HG03439 (cell line): ENCODE data around the gene SLC13A2.

Source experiments
- ATAC-seq: cut with Tn5 transposase; IDR thresholded peaks from one replicate; pipeline ENCODE4 v1.9.1; 2021; ENCODE audit warnings: mild to moderate bottlenecking, moderate library complexity; ENCODE audit not compliant: unreplicated experiment

SLC13A2 gene

DNA sequence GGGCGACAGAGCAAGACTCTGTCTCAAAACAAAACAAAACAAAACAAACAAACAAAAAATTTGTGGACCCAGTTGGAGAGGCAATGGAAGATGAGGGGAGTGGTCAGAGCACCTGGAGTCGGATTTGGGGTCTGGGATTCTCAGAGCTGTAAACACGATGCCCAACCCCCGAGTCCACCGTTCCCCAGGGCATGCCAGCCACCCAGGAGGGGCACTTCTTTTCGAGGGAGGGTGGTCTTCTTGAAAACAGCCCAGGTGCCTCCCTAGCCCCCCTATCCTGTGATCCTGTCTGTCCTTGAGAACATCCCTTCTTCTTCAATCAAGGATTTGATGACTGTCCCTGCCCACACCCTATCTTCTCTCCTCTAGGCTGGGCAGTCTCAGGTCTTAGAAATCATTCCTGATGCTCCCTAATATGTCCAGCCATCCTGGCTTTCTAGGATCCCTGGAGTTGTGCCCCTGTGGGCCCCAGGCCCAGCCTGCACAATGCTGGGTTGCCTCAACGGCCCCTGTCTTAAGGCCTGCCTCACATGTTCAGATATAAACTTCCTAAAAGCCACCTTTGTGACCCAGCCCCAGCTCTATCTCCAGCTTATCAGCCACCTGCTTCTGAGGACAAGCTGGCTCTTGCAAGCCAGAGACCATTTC lies 3.1 kb upstream of the SLC13A2 start:
- ATAC-seq: no peak

DNA sequence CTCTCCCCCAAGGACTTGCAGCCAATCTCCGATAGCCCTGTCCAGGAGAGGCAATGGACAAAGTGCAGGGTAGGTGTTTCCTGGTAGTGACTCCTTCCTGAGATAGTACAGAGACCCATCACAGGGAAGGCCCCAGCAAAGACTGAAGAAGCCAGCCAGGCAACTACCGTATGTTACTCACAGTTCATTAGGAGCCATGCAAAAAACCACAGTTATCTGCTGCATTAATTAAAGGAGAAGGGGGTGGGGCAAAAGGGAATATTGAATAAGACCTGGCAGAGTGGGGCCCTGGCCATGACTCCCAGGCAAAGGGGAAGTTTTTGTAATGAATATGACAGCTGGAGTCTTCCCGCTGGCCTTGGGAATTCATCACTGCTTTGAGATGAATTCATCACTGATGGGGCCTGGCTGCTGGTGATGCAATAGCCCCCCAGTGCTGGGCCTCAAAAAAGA lies 2.5 kb upstream of the SLC13A2 start:
- no peak for ATAC-seq

DNA sequence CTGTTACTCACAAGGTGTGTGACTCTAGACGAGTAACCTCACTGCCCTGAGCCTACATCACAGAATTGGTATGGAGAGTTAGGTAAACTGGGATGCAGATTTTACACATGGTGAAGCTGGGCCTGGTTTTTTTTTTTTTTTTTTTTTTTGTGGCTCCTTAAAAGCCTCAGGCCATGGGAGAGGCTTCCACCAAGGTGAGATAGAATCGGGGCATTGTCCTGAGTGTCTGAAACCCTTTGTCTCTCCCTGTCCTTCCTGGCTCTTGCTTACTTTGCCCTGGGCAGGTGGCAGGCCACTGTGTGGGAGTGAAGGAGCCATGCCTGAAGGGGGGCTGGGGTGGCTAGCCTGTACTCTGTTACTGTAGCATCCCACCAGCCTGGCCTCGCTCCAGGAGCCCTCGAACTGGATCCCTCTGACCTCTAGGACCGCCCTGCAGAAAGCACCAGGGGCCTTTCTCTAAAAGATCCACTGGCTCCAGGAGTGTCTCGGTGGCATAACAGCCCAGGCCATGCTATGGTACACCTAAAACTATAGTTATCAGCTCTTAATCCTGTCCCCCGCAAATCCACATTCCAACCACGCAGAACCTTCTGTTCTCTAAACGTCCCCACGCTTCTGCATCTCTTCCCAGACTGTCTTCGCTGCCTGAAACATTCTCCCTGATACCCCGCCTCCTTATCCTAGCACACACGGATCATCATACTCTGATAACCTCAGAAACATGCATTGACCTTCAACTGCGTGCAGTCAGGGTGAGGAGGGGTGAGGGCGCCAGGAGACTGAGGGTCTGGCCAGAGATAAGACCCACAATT lies 1.7 kb upstream of the SLC13A2 start:
- no peak for ATAC-seq

DNA sequence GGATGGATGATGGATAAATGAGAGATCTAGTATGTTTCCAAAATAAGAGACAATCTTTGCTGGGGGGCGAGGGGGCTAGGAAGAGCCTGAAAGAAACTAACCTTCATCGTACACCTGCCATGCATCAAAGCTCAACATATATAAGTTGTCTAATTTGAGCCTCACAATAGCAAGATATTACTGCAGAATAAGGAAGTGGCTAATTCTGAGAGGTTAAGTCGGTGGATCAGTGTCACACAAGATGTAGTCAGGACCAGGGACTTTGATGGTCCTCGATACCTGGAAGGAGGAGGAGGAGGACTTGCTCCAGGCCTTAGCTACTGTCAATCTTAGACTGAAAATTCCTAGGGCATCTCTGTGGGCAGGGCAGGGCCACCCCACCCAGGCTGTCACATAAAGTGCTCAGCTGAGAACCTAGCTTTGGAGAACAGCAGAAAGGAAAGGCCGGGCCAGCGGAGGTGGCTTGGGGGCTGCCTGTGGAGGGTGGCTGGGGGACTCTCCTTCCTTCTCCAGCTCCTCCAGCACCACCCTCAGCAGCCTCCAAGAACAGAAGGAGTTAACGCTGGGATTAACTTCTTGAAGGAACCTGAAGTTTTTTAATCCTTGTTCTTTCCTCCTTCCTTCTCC lies 460 bp upstream of the SLC13A2 start:
- ATAC-seq: no peak

DNA sequence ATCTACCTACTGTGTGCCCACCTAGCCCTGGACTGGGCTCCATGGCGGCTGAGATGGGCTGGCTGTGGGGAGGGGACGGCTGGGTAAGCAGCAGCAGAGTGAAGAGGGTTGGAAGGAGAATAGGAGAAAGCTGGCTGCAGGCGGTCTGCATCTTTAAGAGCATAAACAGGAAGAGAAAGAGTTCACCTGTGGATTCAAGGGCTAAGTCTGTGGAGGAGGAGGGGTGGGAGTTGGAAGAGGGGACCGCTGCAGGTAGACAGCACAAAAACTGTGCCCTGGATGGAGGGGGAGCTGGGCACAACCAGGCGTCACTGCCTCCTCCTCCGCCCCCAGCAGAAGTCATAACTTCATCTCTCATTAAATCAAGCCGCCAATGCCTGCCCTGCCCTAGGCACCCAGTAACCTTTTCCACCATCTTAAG lies 677 bp downstream of the SLC13A2 start:
- no peak for ATAC-seq

DNA sequence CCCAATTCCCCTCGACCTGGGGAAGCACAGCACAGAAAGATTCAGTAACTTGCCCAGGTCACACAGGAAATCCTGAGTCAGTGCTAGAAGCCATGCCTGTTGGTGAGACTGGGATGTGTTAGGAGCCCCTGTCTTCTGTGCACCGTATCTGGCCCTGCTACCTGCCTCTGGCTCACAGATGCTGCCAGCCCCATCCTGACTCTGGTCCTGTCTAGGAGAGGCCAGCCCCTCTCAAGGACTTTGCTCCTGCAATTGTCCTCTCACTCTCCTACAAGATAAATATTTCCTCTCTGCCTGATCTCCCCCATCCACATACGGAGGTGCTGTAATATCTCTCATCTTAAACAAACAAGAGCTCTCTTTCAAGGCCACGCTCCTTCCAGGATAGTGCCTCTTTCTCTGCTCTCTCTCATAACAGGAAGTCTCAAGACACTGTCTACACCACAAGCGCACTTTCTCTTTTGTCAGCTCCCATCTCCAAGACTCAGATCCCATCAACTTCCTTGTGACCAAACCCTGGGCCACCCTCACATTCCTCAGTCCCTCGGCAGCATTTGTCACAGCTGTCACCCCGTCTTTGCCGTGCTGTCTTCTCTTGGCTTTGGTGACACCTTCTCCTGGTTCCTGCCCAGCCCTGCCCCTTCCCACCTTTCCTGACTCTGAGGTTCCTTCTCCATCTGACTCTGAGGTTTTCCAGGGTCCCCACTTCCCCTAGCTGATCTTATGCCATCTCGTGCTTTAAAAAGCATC lies 1.9 kb downstream of the SLC13A2 start:
- ATAC-seq: no peak

DNA sequence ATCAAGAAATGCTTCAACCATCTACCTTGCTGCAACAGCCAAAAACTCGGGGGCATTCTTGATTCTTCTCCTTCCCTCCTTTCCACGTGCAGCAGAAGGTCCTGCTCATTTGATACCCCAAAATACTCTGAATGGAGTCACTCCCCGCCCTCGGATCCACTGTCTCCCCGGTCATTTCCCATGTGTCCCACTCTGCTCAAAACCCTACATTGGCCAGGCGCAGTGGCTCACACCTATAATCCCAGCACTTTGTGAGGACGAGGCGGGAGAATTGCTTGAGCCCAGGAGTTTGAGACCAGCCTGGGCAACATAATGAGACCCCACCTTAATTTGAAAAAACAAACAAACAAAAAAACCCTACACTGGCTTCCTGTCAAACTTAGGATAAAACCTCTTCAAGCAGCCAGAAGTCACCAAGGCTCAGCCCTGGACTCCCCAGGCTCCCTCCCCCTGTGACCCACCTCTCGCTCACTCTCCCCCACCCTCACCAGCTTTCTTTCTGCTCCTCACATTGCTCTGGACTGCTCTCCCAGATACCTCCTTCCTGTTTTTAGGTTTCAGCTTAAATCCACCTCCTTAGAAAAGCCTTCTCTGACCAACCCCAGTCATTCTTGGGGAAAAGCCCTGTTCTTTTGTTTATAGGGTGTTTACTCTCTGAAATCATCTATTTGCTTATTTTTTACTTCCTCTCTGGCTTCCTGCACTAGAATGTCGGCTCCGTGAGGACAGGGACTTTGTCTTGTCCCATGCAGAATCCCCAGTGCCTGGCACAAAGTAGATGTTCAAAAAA lies 2.8 kb downstream of the SLC13A2 start:
- ATAC-seq: no peak

DNA sequence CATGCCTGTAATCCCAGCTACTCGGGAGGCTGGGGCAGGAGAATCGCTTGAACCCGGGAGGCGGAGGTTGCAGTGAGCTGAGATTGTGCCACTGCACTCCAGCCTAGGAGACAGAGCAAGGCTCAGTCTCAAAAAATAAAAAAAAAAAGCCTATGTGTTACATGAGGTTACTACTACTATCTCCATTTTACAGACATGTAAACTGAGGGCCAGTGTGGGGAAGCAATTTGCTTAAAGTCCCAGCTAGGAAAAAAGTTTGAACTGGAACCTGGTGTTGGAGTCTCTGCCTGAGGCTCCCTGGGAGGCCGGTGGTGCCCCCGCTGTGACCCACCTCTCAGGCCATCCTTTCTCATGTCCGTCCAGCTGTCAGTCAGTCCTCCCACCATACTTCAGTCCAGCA lies 4.5 kb downstream of the SLC13A2 start:
- ATAC-seq: no peak

DNA sequence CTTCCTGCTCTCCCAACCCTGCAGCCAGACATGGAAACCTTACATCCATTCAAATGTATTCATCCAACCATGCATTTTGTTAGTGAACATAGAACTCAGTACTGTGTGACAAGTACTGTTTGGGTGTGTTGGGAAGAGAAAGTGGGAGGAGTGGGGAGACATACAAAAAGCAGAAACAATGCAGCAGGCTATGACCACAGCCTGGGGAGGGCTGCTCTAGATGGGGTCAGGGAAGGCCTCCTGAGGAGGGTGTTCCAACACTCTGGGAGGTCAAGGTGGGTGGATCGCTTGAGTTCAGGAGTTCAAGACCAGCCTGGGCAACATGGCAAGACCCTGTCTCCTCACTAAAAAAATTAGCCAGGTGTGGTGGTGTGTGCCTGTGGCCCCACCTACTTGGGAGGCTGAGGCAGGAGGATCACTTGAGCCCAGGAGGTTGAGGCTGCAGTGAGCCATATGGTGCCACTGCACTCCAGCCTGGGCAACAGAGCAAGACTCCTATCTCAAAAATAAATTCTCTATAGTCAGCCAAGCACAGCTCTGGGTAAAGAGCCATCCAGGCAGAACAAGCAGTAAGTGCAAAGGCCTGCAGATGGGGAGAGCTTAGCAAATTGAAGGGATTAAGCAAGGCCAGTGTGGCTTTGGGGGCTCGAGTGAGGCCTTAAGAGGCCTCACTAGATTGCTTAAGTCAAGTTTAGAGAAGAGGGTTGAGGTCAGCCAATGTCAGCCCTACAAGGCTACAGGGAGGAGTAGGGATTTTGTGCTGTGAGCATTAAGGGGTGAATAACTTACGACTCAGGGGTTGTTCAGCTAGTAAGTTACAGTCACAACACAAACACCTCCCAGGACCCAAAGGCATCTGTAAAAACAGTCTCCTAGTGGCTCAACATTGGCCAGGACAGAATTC lies 5.5 kb downstream of the SLC13A2 start:
- no peak for ATAC-seq

DNA sequence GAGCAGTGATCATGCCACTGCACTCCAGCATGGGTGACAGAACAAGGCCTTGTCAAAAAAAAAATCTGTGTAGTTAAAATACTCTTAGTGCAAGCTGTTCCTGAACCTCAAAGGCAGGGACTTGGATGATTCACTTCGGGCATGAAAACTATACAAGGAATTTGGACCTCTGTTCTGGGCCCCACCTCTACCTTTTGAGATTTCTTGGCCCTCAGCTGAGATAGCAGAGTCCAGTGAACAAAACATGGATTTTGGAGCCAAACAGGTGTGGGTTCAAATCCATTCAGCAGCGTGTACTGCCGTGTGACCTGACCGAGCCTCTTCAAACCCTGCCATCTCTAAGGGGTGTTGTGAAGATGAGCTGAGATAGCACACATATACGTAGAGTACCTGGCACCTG lies 6.8 kb downstream of the SLC13A2 start:
- no peak for ATAC-seq

DNA sequence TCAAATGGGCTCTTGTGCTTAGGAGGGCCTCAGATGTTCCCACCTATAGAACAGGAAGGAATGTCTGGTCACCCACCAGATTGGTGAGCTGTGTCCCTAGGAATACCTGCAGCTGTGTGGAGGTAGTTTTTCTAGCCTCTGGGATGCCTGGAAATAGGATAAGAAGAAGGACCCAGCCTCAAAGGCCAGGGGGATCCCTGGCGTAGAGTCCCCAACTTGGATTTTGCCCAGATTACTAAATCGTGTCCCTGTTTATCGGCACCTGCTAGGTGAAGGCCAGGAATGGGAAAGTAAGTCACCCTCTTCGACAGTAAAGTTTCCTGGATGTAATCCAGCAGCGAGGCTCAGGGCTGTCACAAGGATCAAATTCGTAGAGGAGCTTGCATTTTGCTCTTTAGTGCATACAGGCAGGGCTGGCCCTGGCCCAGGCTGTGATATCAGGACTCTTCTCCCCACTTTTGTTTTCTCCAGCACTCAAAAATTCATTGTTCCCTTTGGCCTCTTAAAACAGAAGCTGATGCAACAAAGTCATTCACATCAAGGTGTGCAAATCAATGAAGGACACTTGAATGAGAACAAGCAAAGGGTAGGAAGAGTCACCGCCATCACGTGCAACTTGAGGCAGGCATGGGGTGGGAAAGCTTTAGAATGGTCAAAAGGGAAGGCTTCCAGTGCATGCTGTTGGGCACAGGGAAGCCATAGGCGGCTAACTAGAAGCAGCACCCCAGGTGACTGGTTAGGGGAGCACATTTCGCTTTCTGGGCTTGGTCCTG lies 7.5 kb downstream of the SLC13A2 start:
- ATAC-seq: no peak

DNA sequence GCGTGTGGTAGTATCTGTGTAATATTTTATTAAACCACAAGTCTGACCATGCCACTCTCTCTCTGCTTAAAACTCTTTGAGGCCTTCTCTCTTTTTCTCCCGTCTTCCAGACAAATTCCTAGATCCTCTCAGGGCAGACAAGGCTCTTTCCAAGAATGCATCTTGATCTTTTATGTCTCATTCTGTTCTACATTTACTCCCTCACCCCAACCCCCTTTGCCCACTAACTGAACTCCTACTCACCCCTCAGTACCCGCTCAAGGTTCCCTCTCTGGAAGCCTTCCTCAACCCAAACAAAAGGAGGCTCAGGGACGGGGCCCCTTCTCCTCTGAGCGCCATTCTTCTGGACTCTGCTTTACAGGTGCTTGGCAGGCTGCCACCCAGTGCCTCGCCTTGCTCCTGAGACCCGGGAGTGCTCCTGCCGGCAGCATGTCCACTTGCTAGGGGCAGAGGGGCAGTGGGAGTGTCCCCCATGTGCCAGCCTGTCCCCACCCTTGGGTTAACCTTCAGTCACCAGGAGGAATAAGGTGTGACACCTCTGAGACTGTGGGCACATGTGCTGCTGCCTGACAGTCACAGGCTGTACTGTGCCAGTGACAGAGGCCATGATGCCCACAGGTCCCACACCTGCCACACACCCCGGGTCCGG lies 9.2 kb downstream of the SLC13A2 start:
- ATAC-seq: no peak

DNA sequence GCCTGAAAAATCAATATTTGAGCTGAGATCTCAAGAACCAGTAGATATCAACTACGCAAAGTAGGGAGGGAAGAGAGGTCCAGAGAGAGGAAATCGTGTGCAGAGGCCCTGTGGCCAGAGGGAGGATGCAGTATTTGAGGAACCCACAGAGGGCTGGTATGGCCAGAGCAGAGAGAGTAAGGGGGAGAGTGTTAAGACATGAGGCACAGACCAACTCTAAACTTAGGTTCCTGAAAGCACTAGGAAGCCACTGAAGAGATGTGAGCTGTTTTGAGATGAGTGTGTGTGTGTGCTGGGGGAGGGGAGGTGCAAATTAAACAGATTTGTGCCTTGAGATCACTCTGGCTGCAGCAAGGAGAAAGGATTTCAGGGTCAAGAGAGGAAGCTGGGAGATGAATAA lies 10.9 kb downstream of the SLC13A2 start:
- peak; percentile 82 for ATAC-seq

DNA sequence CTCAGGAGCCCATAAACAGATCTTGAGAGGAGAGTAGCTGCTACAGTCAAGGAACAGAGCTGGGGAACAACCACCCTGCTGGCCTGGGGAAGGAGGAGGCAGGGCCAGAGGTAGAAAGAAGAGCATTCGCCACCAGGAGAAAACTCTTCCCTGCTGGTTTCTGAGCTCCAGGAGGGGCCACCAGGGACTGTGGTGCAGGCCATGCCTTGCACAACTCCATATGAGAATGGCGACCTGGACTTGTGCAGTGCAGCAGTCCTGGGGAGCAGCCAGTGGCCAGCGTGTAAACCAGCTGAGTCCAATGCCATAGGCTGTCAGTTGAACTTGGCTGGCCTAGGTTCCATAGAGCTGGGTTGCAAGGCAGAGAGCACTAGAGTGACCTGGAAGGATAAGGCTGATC lies 11.6 kb downstream of the SLC13A2 start:
- no peak for ATAC-seq

DNA sequence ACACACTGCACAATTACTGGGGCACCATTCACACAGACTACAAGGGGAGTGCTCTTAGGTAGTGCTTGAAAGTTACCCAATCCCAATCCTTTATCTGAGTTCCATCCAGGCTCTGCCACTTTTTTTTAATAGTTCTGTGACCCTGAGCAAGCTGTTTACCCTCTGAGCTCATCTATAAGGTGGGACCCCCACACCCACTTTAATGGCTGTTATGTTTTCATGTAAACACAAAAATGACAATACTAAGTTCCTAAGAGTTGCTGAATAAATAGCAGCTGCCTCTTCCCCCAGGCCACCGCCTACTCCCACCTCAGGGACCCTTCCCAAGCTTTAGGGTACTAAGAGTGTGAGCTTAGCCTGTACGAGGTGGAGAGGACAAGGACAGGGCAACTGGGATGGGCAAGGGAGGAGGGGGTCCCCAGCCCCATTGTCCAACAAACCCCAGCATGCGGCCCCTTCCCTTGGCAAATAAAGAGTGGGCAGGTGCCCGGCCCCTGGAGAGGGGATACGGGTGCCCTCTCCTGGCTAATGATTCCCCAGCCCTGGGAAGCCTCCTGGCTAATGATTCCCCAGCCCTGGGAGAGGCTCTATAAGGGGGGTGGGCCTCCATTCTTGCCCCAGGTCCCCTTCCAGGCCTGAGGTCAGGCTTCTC lies 14.6 kb downstream of the SLC13A2 start:
- no peak for ATAC-seq

DNA sequence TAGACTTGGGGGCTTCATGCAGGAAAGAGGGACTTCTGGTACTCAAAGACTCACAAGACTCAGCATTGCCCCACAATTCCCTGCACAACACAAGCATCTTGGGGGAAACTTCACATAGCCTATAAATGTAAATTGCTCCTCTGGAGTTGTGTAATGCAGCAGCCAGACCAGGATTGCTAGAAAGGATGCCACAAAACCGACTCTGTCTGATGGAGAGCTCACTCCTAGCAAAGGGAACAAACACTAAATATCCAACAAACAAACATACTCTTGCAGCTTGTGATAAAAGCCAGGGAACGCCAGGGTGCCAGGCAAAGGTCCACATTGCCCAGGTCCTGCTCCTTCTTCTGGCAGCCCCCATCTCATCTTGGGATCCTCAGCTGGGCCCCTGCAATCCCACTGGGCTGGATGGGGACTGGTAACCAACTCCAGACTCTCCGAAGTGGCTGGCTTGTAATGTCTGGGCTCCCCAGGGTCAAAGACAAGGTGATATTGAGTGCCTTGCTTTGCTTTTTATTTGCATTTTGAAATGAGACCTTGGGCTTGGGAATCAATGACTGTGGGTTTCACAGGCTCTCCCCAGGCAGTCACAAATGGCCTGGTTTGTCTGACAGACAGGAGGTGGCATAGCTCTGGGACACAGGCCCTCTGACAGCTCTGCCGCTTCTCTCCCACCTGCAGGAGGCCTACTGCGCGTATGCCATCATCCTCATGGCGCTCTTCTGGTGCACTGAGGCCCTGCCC lies 15.3 kb downstream of the SLC13A2 start:
- ATAC-seq: no peak

DNA sequence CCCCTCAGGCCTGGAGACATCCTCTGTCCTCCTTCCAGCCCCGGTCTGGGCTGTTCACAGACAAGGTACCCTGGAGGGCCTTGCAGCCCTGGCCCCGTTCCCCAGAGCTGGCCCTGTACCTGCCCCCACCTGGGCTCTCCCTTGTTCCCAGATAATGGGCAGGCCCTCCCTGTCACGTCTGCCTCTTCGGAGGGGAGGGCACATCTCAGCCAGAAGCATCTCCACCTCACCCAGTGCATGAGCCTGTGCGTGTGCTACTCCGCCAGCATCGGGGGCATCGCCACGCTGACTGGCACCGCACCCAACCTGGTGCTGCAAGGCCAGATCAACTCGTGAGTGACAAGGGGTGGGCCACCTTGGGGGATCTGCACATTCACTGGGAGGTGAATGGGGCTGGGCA lies 17.8 kb downstream of the SLC13A2 start:
- no peak for ATAC-seq
